Tongue (tissue), 2 donors: ENCODE data around the gene ORC5. TPM values are rescaled to one million over a fixed set of nuclear protein-coding genes. Genes with fewer than 3 reads are reported as not detected.
"Not testable (repeated sequence)": the region's sequence is repeated elsewhere in the genome, so short reads cannot be mapped to it uniquely, and the experiment has no call there.

Experiments used
- DNase-seq: peaks from one replicate; pipeline ENCODE4 v3.0.0-alpha.2; 2015
- total RNA-seq: library from RNA; depleted of rRNA; stranded (reverse); fragments of >200 nt; gene quantifications from one replicate; pipeline ENCODE4 v1.2.3, GENCODE V29; 2014

Gene ORC5
- total RNA-seq, 1 donor from 2014 or later = 213 TPM

DNA sequence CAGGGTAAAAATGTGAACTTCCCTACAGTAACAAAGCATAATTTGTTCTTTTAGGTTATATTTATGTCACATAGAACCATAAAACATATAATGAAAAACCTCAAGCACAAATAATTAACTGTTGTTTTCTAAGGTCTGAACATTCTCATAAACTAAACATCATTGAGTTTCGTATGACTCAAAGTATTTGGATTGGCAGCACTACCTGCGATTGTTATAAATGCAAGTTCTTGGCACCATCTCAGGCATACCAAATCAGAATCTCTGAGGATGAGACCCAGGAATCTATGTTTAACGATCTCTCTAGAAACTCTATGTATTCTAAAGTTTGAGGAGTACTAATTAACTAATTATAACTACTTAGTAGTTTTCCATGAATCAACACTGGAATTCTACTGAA, 22.5 kb downstream of the ORC5 start:
- DNase-seq = no peak

DNA sequence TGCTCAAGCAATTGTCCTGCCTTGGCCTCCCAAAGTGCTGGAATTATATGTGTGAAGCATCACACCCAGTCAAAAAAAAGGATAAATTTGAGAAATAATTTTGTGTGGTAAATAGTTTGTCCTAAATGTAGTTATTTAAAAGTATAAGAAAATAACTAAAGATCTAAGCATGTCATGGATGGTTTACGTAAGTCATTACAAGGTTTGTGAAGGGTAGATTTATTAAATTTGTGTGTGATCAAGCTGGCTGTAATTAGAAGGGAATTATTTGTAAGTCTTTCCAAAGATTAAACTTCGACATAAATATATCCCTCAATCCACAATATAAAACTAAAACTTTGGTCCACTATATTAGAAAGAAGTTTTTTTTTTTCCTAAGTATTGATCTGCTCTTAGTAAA, 28.6 kb downstream of the ORC5 start:
- no peak for DNase-seq

DNA sequence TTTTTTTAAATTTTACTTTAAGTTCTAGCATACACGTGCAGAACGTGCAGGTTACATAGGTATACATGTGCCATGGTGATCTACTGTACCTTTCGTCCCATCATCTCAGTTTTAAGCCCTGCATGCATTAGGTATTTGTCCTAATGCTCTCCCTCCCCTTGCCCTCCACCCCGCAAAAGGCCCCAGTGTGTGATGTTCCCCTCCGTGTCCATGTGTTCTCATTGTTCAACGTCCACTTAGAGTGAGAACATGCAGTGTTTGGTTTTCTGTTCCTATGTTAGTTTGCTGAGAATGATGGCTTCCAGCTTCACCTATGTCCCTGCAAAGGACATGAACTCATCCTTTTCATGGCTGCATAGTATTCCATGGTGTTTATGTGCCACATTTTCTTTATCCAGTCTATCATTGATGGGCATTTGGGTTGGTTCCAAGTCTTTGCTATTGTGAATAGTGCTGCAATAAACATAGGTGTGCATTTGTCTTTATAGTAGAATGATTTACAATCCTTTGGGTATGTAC, 30.2 kb downstream of the ORC5 start:
- DNase-seq = not testable (repeated sequence)

DNA sequence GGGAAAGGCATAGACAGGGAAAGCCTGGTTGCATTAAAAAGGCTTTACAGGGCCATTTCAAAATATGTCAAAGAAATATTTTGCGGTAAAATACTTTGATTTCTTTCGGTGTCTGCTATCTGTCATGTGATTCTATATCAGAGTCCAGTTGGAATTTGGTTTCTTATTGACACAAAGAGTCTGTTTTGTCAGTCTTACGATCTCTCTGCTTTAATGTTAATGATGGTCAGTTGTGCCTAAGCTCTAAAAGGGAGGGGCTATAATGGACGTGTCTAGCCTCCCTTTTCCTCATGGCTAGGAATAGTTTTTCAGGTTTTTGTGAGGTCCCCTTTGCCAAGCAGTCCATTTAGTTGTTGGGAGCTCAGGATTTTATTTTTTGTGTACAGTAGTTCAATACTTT, 31.5 kb downstream of the ORC5 start:
- DNase-seq = no peak

DNA sequence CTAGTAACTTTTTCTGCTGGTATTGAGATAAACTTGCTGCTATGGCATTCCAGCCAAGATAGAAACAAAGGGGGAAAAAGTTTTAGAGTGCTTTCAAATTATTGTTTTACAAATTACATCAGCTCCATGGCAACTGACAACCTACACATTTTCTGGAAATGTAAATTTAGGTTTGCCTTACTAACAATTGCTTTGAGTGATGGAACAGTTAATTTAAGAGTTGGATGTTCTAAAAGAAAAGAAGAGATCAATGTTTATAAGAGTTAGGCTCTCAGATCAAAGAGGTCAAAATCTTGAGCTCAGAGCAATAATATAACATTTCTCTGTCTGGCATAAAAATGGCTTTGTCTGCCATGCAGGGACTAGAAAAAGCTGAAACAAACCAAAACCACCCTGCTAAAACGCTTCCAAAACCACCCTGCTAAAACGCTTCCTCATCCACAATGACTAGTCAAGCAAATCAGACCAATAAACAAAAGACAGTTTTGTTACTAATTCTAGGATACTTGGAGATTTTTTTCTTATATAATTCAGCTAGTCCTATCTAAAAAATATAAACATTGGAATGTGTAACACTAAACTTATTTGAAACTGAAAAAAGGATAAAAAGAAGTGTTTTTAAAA, 32.3 kb downstream of the ORC5 start:
- no peak for DNase-seq

DNA sequence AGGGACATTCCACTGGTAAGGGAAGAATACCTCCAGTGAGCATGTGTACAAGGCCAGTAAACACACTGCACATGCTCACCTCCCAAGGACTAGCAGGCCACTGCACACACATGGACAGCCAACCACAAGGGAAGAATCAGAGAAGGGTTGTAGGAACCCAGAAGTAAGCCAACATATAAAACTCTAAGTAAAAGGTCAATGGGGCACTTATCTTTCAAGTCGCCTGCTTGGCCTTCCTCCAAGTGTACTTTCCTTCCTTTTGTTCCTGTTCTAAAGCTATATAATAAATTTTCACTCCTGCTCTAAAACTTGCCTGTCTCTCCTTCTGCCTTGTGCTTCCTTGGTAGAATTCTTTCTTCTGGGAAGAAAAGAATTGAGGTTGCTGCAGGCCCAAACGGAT, 33.0 kb downstream of the ORC5 start:
- no peak for DNase-seq

DNA sequence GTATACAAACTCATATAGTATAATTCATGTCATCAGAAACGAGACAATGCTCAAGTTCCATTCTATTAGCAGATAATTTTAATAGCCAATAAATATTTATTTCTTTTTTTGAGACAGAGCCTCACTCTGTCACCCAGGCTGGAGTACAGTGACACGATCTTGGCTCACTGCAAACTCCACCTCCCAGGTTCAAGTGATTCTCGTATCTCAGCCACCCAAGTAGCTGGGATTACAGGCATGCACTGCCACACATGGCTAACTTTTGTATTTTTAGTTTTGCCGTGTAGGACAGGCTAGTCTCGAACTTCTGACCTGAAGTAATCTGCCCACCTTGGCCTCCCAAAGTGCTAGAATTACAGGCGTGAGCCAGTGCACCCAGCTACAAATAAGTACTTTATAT, 45.7 kb downstream of the ORC5 start:
- DNase-seq = no peak

DNA sequence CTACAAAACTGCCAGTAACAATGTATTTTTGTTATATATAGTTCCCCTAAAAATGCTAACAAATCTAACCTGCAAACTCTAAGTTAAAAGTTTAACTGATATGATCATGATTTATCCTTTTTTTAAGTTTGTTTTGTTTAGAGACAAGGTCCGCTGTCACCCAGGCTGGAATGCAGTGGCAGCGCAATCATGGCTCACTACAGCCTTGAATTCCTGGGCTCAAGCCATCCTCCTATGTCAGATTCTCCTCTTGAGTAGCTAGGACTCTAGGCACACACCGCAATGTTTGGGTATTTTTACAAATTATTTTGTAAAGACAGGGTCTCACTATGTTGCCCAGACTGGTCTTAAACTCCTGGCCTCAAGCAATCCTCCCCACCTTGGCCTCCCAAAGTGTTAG, 46.6 kb downstream of the ORC5 start:
- no peak for DNase-seq

DNA sequence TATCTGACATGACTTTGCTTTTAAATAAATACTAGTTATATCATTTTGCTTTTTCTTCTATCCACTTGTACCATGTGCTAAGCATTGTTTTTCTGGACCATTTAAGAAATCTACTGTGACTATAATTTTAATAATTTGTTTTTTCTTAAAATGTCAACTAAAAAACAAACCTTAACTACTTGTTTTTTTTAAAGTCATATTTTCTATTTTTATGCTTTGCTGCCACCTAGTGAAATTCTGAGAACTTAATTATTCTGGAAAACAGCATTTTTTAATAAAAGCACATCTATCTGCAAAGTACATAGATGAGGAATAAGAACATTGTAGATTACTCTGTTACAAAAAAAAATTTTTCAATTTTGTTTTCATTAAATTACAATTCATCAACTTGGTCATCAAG, 47.4 kb downstream of the ORC5 start:
- DNase-seq = peak; percentile 49

DNA sequence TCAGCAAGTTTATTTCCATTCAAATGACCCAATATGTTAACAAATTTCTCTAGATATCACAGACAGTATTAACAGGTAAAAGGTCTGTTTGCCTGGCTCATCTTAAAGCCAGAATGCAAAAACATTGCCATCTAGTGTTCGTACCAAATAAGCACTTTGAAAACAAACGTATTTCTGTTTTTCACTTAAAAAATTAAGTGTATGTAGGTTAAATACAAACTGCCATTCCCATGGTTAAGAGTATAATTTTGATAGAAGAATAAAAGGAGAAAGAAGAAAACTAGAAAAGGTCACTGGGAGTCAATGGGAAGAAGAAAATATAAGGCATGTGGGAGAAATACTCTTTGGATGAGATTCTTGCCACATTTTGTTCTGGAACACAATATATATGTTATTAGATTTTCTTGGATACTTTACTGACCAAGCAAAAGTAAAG, 51.0 kb downstream of the ORC5 start:
- peak; percentile 35 for DNase-seq

DNA sequence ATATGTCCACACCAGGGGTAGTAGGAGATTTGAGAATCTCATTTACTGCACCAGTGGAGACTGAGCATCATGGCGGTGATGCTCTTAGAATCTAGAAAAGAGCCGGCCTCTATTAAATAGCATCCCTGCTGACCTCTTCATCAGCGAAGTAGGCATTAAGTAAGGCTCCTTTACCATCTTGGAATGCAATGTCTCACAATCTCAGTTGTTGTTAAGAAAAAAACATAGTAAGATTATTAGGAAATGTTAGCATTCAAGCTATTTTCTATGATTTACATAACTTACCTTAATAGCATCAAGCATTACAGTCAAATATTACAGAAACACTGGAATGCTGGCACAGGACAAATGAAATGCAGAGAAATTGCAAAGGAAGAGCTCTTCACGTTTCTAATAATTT, 54.5 kb downstream of the ORC5 start:
- no peak for DNase-seq

DNA sequence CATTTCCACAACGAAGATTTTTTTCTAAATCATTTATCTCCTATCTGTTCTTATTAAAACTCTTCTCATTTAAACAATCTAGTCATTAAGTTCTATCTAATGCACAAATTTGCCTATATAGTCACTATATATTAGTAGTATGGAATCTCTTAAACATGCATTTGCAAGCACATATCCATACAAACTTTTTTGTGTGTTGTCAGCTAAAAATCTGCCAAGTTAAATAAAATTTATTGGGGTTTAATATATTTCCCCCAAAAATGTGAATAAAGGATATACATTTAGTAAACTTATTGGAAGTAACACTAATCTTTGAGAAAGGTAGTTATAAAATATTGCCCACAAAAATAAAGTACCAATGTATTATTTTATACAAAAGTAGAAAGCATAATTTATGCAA, 55.3 kb downstream of the ORC5 start:
- DNase-seq = no peak

DNA sequence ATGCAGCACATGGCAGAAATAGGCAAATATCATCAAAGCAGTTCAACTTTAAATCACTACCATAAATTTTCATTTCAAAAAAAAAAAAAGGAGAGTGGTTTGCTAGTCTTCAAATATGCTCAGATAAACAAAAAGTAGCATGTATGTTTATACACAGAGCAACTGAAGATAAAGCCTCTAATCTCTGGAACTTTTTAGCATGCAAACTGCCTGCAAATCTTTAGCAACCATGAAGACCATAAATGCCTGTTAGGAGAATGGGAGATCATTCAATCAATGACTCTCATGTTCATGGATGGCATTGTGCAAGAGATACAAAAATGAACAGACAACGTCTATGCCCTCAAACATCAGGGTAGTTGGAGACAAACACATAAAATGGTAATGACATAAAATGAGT, 57.3 kb downstream of the ORC5 start:
- no peak for DNase-seq

DNA sequence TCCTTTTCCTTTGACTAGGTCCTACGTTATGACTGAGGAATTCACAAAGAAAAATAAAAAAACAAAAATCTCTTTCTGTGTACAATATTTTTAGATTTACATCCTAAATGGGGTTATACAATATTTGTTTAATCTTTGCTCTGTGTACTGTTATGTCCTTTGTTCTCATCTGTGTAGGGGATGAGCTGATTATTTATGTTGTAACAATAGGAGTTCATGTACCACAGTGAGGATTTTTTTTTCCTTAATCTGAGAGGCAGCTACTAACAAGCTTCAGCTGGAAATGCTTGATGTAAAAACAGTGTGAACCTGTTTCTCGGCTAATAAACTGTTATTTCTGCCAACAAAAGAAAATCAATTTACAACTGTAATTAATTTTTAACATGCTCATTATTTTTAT, 58.0 kb downstream of the ORC5 start:
- no peak for DNase-seq

DNA sequence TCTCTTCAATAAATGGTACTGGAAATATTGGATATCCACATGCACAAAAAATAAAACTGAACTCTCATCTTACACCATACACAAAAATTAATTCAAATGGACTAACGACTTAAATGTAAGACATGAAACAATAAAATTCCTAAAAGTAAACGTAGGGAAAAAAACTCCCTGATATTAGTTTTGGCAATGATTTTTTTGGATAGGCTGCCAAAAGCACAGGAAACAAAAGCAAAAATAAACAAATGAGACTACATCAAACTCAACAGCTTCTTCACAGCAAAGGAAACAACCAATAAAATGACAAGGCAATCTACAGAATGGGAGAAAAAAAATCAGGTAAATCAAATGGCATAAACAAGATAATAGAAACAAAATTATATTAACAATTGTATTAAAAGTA, 65.7 kb downstream of the ORC5 start:
- DNase-seq = no peak

DNA sequence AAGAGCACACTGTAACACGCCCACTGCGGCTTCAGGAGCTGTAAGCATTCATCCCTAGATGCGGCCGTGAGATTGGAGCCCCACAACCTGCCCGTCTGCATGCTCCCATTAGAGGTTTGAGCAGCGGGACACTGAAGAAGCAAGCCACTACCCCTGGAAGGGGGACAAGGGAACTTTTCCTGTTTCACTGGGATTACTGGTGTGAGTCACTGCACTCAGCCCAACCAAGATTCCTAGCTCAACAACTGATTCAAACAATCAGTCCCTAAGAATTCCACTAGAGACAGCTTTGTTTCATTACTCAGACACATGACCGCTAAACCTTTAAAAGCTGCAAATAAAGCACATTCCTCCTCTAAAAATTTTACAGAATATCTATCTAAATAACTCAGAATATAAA, 69.8 kb downstream of the ORC5 start:
- no peak for DNase-seq

DNA sequence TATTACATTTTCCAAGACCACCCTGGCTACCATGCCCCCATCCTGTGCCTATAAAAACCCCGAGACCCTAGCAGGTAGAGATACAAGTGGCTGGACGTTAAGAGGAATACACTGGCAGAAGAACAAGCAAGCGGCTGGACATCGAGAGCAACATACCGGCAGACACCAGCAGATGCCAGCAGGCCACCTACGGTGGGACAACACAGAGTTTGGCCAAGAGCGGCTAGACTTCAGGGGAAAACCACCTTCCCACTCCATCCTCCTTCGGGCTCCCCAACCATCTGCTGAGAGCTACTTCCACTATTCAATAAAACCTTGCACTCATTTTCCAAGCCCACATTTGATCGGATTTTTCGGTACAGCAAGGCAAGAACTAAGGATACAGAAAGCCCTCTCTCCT, 70.3 kb downstream of the ORC5 start:
- DNase-seq = no peak

DNA sequence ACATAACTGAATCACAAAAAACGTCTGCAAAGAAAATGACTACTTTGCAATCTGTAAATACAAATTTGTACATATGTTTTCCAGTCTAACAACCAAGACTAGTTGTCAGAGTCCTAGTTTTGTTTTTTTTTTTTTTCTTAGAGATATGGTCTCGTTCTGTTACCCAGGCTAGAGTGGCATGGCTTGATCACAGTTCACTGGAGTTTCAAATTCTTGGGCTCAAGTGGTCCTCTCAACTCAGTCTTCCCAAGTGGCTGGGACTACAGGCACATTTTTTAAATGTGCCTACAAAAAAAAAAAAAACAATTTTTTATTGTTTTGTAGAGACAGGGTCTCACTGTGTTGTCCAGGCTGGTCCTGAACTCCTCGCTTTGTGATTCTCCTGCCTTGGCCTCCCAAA, 70.8 kb downstream of the ORC5 start:
- no peak for DNase-seq

DNA sequence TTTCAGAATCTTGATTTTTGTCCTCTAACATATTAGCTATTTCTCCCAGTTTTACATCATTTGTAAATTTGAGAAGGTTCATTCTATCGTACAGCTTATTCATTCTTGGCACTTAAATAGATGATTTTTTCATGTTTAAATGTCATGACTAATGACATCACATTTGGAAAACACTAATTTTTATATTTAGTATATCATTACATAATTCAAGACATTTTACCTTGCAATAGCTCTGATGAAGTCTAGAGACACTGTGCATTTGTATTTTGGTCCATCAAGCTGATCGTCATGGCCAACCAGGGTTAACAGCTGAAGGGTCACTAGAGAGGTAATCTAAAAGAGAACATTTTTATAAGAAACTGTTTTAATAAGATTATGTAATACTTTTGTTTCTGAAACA, 71.3 kb downstream of the ORC5 start:
- DNase-seq = no peak

DNA sequence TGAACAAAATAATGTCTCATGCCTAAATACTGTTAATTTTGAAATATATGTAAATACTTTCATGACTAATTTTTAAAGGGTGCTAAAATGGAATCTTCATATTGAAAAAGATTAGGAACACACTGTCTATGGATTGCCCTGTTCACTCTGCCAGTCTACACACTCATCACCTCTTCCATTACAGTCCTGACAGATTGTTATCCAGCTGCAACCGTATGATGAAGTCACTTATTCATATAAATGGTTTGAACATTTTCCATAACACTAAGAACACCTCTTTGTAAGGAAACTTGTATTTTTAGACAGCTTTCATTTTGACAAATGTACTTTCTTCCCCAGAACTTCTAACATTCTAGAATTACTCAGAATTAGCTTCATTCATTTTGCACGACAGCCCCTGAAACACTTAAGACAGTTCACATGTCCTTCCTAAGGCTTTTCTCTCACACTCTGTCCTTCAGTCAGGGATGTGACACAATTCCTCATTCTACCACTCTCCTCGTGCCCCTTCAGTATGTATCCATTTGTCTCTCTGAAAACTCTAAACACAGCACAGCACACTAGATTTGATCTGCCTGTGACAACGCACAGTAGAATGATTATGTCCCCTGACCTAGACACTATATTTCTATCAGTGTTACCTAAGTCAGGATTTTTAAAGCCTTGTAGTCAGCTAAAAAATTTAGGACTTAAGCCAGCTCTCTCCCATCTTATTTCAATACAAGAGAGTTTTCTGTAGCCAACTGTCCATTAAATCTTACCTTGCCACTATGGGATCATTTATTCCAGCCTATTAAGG, 71.9 kb downstream of the ORC5 start:
- DNase-seq = no peak

DNA sequence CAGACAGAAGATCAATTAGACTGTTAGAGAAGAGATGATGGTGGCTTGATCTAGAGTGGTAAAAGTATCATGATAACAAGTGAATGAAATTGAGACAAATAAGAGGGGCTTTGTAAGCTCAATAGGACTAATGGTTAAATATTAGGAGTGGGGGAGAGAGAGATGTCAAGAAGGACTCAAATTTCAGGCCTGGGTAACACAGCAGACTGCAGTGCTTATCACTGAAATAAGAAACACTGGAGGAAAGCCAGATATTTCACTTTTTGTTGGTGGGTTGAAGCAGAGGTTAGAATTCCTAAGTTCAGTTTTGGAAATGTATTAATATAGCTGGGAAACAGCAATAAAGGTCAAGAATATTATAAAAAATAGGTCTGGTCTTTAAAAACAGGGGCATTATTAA, 74.6 kb downstream of the ORC5 start:
- DNase-seq = no peak

DNA sequence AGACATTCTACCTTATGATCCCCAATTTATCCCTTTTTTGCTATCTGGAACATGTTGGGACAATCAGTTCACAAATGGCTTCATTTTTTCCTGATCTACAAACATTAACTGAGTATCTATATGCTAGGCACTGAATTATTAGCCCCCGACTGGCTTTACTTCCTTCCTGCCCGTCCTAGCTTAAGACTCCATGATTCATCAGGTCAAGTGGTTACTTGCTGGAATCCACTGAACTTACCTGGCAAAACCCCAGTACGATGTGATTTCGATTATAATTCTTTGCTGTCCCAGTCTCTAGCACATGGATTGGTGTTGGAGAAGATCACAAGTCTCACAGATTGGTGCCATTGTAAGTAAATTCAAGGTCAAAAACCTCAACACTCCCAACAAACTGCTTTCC, 77.1 kb downstream of the ORC5 start:
- no peak for DNase-seq

DNA sequence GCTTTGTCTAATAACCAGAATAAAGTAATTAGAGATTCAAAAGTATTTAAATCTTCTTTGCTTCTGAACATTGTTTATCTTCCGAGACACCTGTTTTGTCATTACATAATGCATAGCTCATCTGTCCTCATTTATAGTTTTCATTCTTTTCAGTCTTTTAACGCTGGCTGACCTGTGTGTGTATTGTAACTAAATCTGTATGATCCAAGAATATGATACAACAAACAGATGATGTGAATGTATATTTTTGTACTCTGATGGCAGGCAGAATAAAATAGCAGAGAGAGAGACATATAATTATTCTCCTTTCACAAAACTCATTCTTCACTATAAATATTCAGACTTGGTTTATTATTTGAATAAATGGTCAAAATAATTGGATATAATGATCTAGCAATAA, 80.6 kb downstream of the ORC5 start:
- peak; percentile 12 for DNase-seq

DNA sequence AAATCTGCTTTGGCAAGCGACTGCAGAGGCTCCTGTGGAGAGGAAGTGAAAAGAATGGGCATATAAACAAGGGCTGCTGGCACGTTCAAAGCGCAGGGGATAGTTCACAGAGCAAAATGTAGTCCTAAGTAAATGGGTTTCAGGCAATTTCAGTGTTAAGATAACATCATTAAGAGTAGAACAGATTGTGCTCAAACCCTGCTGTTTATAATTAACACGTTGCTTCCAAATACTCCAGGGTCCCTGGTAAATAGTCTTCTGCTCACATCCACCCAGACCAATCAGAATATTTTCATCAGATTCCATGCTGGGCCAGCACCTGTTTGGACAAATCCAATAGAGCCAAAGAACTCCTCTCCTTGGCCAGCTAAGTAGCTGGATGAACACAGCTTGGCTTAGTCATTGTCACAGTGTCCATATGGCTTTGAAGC, 81.4 kb downstream of the ORC5 start:
- DNase-seq = peak; percentile 14
